ENCODE measurements around the gene CPM.

The CPM gene

GRCh38 chr12:68903511-68903910 lies 29.5 kb downstream of the CPM start:
- no peak for DNase-seq

GRCh38 chr12:68901551-68901950 lies 31.4 kb downstream of the CPM start:
- DNase-seq: no peak

- DNase-seq: no peak
Measured at GRCh38 chr12:68901145-68901544, 31.8 kb downstream of the CPM start.

GRCh38 chr12:68900241-68900640 lies 32.7 kb downstream of the CPM start:
- DNase-seq: no peak

GRCh38 chr12:68899251-68899771 lies 33.7 kb downstream of the CPM start:
- no peak for DNase-seq

- DNase-seq: peak; percentile 55
Measured at GRCh38 chr12:68896881-68897540, 36.0 kb downstream of the CPM start.

- DNase-seq: no peak
Measured at GRCh38 chr12:68894276-68894855, 38.6 kb downstream of the CPM start.

- DNase-seq: no peak
Measured at GRCh38 chr12:68893741-68894140, 39.2 kb downstream of the CPM start.

- no peak for DNase-seq
Measured at GRCh38 chr12:68893201-68893600, 39.8 kb downstream of the CPM start.

GRCh38 chr12:68891141-68891540 lies 41.8 kb downstream of the CPM start:
- DNase-seq: no peak

- DNase-seq: peak; percentile 71
Measured at GRCh38 chr12:68890701-68891113, 42.3 kb downstream of the CPM start.

GRCh38 chr12:68888243-68888642 lies 44.7 kb downstream of the CPM start:
- no peak for DNase-seq

GRCh38 chr12:68887641-68888040 lies 45.3 kb downstream of the CPM start:
- DNase-seq: no peak

GRCh38 chr12:68886636-68887572 lies 46.1 kb downstream of the CPM start:
- no peak for DNase-seq

GRCh38 chr12:68885381-68885780 lies 47.6 kb downstream of the CPM start:
- DNase-seq: no peak

- DNase-seq: no peak
Measured at GRCh38 chr12:68884251-68884650, 48.7 kb downstream of the CPM start.

- DNase-seq: no peak
Measured at GRCh38 chr12:68883151-68883550, 49.8 kb downstream of the CPM start.

- no peak for DNase-seq
Measured at GRCh38 chr12:68882251-68882964, 50.6 kb downstream of the CPM start.

- no peak for DNase-seq
Measured at GRCh38 chr12:68880660-68881325, 52.2 kb downstream of the CPM start.

- no peak for DNase-seq
Measured at GRCh38 chr12:68878846-68879245, 54.1 kb downstream of the CPM start.

GRCh38 chr12:68878283-68878682 lies 54.7 kb downstream of the CPM start:
- no peak for DNase-seq

- no peak for DNase-seq
Measured at GRCh38 chr12:68877583-68877982, 55.4 kb downstream of the CPM start.

Measured in inflammatory macrophage treated with lipopolysaccharide for 4 hours (primary cell).